HG03108 (cell line): ENCODE data around the gene GPR141.

Experiments used
- ATAC-seq: cut with Tn5 transposase; IDR thresholded peaks from one replicate; pipeline ENCODE4 v1.9.1; 2021; ENCODE audit warnings: moderate library complexity; ENCODE audit not compliant: unreplicated experiment

Gene GPR141

DNA sequence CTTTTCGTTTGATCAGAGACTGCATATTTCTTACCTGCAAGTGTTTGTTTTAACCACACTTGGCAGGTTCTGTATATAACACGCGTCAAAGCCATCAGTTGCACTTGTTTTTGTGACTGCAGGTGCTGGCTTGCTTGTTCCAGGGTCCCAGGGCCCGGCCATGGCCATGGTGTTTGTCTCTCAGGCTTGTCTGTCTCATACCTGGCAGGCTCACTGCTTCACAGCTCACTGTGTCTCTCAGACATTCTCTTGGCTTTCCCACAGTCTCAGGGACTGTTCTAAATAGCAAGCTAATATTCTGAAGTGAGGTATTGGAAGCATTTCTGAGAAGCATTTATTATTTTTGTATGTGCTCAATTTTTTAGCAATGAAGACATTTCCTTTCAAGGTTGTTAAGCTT, 46.9 kb downstream of the GPR141 start:
- ATAC-seq: no peak

DNA sequence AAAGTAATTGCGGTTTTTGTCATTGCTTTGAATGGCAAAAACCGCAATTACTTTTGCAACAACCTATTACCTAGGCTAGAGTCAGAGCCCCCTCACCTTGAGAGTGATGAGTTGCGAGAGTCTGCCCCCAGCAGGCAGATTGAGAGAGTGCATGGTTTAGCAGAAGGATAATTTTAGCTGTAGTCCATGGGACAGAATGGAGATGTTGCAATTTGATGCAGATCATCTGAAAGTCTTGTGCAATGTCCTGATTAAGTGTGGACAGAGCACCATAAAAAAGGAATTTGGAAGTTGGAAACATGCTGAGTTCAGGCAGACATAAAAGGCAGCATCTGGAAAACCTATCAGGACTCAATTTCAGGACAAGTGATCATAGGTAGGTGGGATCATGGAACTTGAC, 48.7 kb downstream of the GPR141 start:
- ATAC-seq: no peak

DNA sequence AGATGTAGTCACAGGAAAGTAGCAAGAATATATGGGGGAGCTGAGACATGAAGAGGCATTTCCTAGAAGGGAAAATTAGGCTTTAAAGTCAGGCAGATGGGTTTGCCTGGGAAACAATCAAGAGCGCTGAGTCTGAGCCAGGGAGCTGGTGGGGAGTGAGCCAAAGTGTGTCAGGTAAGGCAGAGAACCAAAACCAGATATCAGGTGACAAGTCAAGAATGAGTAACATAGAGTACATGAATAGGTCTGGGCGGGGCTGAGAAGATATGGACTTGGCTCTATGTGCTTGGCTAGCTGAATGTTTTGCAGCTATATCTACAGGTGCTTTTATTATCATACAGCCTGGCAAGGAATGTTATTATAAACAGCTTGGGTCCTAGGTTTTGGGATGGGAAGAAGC, 49.3 kb downstream of the GPR141 start:
- no peak for ATAC-seq

DNA sequence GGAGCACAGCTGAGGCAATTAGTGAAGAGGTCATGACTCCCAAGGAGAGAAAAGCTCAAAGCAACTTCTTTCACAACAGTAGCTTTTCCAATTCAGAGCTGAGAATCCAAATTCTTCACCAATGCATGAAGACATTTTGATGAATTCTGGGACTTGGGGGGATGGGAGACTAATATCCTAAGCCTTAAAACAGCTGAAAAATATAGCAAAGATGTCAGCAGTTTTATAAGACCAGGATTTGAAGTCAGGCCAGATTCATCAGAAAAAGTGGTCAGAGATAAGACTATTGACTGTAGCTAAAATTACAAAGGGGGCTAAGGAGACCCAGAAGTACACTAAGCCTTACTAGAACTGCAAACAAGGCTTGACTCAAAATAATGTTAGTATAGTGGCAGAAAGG, 51.6 kb downstream of the GPR141 start:
- no peak for ATAC-seq

DNA sequence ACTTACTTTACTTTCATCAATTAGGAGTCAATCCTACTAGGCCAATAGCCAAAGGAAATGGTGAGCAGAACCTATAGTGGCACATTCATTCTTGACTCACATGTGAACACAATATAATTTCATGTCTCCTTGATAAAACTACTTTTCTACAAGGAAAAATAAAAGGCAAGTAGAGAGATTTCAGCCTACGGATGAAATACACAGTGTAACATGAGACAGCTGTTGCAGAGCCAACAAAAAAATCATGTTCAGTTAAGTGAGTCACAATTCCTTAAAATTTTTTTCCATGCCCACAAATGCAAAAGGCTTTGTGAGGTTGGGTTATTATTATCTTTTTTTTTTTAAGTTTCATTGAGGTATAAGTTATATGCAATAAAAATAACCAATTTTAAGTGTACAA, 54.8 kb downstream of the GPR141 start:
- ATAC-seq: no peak

DNA sequence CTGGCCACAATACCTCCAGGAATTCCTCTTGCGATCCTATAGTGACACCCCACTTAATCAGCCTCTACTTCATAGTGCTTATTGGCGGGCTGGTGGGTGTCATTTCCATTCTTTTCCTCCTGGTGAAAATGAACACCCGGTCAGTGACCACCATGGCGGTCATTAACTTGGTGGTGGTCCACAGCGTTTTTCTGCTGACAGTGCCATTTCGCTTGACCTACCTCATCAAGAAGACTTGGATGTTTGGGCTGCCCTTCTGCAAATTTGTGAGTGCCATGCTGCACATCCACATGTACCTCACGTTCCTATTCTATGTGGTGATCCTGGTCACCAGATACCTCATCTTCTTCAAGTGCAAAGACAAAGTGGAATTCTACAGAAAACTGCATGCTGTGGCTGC, 56.8 kb downstream of the GPR141 start:
- ATAC-seq: no peak

DNA sequence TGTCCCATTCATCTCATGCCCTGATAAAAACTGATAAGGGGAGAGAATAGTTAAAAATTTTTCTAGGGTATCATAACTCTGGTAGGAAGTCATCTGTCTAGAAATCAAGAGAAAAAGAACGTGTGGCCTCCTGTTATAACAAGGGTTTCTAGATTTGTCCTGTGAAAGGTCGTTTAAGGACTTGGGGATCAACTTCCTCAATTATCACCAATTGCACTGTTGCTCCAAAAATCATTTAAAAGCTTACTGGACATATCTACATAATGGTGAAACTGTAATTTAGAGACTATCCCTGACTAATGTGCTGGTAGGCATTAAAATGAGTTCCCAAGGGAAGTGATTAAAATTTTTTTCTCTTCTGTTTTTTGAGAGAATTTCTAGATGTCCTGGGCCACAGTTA, 58.2 kb downstream of the GPR141 start:
- ATAC-seq: no peak

DNA sequence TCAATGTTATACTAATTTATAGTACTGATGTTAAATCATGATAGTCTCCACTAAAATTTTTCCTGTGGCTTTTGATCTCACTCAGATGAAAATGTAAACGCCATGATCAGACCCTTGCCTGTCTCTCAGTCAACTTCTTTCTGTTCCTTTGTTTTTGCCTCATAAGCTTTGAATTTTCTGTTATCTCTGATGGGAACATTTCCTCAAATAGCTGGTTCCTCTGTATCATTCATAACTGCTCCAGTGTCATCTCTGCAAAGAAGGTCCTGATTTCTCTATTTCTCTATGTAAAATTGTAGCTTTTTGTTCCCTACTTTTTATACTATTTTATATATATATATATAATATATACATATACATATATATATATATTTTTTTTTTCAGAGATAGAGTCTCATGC, 67.5 kb downstream of the GPR141 start:
- ATAC-seq: no peak

DNA sequence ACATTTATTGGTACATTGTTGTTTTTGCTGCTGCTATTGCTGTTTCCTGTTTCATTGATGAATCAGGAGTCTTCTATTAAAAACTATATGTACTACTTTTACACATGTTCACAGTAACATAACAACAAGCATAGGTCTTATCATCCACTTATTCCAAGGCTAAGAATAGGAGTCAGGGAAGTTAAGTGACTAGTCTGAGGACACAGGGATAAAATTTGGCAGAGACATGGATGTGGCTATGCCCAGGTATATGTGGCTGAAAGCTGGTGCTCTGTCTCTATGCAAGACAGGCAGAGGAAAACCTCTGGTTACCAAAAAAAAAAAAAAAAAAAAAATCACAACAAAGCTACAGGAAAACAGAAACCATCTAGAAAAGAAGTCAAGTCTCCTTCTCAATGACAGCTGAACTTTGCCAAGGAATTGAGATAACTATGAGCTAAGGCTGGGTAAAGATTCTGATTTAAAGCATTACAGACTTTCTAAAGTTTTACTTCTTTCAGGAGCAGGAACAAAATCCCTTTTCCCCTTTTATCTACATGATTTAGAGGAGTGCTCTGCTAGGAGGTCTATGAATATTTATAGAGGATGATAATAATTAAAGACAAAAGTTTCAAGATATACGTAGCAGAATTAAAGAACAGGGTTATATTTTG, 70.0 kb downstream of the GPR141 start:
- no peak for ATAC-seq

DNA sequence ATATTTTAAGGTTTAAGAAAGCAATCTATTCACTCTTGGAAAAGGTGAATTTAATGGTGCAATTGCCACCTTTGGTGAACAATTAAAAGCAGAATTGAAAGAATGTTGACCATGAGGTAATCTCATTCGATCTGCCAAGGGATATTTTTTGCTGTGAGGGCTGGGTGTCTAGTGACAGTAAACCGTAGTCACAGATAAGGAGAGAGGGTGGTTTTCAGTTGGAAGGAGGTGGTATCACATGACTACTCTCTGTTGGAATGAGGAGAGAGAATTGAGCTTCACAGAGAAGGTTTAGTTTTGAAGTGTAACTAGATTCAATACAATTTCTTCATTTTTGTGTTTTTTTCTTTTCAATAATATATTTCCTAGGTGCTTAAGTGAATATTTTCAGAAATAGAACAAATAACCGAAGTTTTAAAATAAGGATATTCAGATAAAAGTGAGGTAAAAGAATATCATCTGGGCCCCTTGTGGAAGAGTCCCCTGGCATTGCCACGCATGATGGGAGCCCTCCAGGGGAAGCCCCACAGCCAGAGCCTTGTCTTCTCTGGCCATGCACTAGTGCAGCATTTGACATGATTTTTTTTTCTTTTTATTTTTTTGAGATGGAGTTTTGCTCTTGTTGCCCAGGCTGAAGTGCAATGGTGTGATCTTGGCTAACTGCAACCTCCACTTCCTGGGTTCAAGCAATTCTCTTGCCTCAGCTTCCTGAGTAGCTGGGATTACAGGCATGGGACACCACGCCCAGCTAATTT, 73.4 kb downstream of the GPR141 start:
- ATAC-seq: no peak

DNA sequence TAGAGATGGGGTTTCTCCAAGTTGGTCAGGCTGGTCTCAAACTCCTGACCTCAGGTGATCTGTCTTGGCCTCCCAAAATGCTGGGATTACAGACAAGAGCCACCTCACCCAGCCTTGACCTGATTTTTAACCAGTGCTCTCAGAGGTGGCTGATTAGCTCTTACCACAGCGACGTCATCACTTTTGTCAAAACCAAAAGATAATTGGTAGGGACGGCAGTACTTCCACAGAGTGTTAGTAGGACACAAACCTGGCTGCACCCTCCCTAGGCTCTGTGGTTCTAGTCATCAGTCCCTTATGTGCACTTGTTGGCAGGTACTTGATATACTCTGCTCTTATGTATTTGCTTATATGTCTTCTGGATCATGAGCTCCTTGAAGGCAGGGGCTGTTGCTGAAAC, 74.0 kb downstream of the GPR141 start:
- ATAC-seq: no peak

DNA sequence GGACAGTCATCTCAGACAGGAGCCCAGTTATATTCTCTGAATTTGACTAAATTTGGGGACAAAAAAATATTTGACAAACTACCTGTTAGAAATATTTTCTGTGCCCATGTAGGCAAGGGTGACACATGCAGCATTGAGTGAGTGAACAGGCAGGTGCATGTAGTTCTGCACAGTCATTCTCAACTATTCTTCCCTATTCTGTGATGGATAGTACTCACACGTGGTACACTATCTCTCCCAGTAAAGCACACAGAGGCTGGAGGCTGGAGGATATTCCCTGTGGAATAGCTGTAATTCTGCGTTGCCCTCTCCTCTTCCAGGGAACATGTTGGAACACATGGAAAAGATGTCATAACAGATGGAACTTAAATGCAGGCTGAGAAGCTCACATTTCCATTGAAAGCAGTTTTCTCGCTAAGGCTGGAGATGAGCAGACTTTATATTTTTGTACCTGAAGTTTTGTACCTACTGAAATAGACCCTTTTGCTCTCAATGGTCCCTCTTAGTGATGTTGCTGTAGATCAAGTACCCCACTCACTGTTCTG, 75.0 kb downstream of the GPR141 start:
- no peak for ATAC-seq

DNA sequence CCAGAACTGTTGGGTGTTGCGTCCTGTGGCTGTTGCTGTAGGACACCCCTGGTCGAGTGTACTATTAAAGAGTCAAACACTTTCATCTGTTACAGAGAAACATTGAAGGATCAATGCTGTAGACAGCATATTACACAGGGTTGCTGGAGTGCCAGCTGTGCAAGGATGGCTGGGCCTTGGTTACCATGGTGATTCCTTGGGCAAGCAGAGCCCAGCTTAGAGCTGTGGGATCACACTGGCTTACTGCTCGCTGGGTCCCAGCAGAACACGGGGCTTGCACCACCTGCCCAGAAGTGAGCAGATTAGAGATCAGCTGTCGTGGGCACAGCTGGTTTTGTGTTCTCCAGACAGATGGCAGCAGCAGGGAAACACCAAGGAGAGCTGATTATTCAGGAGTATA, 76.0 kb downstream of the GPR141 start:
- no peak for ATAC-seq

DNA sequence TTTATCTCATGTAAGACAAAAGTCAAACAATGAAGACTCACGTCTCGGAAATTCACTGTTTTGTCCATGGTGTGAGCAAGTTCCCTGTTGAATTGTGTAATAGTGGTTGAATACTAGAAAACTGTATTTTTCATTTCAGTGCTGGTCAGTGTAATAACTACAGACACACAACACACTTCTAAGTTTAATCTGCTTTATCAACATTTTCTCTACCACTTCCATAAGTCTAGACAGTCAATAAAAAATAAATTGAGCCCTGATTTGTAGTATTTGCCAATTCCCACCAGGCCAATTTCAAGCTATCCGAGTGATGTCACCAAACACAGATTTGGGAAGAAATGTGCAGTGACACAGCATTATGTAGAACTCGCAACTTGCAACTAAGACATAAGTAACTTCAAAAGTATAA, 81.9 kb downstream of the GPR141 start:
- no peak for ATAC-seq

DNA sequence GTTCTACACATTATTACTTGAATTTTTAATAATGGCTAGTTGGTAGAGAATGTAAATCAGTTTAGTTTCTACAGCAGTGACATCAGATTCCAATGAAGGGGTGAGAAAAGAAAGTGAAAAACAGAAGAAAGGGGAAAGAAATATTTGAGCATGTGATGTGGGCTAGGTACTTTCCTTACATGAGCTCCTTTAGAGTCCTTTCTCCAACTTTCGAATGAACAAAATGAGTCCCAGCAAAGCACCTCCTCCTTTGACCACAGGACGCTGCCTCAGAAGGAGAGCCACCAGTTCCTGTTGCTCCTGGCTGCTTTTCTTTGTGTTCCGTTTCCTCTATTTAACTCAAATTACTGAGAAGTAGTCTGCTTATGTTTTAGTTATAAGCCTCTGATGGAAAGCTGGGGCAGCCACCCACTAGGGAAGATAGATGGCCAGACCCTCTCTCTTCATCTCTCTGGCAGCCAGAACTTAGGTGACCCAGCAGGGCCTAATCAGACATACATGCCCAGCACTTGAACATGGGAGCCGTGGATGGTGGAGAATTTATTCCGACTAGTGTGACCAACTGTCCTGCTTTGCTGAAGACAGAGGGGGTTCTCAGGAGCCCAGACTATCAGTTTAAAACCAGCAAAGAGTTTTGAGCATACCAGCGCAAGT, 82.4 kb downstream of the GPR141 start:
- ATAC-seq: peak; percentile 83

DNA sequence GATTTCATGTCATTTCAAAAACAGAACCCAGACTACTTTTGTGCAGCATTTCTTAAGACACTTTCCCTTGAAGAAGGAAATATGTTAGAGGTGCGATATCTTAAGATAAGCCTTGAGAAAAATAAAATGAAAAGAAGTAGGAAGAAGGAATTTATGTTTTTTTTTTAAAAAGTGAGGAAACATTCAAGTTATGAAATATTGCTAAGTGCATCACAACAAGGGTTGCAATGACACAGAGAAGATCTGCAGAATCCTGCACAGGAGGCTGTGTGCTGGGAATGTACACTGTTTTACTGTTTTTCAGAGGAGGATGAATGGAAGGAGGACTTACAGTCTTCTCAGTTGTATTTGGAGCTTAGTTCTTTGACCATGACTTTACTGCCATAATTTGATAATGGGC, 85.0 kb downstream of the GPR141 start:
- no peak for ATAC-seq

DNA sequence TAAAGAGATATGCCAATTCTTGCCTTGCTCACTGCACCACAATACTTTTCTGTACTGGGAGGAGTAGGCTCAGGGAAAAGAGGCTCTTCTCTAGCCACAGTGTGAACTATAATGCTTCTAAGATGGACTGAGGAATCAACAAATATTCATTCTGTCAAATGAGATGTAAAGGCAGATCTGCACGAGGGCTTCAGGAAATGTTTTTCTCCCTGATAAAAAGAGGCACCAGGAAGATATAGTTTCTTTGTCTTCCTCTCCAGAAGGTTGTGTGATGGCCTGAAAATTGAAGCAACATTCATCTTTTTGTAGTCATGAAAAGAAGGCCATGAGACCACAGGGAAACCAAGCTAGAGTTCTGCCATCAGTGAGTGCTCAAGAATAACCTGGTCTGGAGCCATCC, 85.7 kb downstream of the GPR141 start:
- no peak for ATAC-seq

DNA sequence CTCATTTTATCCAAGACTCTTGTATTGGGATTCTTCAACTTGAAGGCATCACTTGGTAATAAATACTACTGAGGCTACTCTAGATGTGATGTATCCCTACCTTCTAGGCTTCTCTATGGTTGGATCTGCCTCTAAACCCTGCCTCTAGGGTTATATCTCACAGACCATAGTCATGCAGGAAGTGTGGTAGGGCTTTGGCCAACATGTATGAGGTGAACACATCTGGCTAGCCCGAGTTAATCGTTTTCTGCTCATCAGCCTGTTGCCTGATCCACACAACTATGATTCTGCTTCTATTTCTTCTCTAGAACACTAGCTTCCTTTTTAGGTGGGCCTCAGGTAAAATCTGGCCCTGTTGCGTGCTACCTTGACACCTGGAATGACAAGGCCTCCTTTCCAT, 86.2 kb downstream of the GPR141 start:
- ATAC-seq: no peak

DNA sequence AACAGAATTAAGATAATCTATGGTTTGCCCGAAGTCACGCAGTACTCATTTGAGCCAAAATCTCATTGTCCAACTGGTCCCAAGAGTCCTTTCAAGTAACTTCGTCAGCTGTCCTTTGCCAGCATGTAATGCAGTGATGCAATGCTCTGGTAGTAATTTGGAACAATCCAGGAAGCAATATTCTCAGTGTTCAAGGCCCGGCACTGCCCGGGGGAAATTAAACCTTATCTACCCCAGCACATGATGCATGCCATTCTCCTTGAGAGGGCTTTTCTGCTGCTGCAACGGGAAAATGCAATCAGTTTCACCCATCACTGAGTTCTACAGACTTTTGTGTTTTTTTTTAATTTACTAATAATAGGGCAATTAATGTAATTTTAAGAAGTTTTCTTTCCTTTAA, 87.3 kb downstream of the GPR141 start:
- no peak for ATAC-seq

DNA sequence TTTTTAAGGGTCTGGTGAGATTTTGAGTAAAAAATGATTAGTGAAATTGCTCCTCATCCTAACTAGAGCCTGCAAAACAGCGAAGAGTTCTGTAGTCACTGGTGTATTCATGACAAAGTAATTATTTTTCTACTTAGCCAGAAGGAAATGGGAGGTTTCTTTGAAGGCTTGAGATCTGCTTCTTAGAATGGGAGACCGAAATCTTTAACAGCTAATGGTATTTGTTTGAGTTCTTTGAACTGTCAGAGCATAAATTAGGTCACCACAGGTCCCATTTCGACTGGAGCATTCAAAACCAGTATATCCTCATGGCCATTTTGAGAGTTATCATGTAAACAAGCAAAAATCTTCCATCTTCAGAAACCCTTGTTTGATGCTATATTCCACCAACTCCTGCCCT, 87.8 kb downstream of the GPR141 start:
- no peak for ATAC-seq

DNA sequence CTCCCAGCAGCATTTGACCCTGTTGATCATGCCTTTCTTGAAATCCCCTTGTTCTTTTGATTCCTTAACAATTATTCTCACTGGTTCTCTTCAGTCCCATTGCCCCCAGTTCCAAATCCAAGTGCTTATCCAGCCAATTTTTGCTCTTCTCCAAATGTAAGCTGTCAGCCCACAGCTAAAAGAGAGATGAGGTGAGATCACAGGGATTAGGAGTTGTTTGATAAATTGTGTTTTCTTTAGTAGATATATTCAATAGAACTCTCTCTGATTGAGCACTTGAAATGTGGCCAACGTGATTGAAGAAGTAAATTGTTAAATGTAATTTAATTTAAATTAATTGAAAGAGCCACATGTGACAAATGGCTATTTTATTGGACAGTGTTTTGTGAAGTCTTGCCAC, 88.2 kb downstream of the GPR141 start:
- ATAC-seq: no peak

DNA sequence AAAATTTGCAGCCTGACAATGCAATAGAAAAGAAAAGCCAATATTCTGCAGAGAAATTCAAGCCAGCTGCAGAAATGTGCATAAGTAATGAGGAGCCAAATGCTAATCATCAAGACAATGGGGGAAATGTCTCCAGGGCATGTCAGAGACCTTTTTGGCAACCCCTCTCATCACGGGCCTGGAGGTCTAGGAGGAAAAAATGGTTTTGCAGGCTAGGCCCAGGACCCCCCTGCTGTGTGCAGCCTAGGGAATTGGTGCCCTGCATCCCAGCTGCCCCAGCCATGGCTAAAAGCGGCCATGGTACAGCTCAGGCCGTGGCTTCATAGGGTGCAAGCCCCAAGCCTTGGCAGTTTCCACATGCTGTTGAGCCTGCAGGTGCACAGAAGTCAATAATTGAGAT, 92.4 kb downstream of the GPR141 start:
- no peak for ATAC-seq
